Fibroblast of skin of abdomen (primary cell): ENCODE results near the gene NCKAP5.
"Not testable (repeated sequence)": the region's sequence is repeated elsewhere in the genome, so short reads cannot be mapped to it uniquely, and the experiment has no call there.

Experiments used
- DNase-seq: peaks from one replicate; pipeline ENCODE4 v3.0.0-alpha.2; 2013

NCKAP5 gene

DNA sequence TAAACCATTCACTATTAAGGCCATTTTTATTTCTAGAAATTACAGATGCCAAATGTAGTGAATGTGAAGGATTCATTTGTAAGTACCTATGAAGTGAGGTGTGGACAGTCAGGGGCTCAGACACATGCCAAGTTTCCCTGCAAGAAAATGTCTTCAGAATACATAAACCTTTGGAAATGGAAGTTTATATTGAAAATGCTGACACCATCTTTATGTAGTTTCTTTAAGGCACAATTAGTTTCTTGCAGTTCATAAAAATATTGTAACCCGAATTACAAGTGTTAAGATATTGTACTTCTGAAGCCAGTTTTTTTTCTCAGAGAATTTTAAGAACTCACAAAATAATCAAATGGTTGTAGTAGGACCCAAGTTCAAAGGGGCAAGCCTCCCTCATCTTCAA is 832.2 kb downstream of the NCKAP5 start:
- DNase-seq = no peak

DNA sequence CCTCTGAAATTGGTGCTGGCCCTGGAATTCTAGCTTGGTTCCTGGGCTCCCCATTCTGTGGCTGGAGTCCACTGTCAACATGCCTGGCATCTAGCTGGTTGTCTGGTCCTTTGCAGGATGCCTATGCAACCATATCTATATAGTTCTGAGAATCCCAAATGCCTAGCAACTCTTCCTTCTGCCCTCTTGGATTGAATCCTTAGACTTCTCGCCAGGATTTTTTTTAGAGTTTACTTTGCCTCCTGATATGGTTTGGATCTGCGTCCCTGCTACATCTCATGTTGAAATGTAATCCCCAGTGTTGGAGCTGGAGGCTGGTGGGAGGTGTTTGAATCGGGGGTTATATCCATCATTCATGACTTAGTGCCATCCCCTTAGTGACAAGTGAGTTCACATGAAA is 833.3 kb downstream of the NCKAP5 start:
- DNase-seq = no peak

DNA sequence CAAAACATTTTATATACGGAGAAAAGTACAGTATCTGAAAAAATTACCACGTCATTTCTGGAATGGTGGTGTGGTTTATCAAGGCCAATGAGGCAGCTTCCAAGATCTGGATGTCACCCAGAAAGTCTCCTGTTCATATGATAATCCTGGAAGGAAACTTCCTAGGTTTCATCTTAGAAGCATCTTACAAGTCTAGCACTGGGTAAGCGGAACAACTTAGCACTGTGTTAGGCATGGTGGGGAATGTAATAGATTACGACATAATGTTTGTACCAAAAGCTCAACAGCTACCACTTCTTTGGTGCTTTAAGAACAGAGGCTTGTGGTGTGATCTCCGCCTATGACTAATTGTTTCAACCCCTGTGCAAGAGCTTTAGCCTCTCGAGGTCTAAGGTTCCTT is 835.2 kb downstream of the NCKAP5 start:
- peak; percentile 73 for DNase-seq

DNA sequence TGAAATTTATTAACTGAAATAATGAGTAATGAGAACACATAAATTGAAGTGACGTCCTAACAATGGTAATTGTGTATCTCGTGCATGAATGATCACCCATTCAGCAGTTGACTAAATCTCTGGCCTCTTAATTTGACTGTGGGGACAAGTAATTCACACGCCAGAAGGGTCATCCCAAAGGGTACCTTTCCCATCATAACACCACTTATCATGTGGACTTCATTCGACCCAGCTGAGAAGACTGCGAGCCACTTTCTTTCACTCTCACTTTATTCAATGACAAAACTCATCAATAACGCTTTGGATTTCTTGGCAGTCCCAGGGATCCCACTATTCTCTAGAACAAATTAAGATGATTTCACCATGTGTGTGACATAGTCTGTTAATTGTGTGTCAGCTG is 835.6 kb downstream of the NCKAP5 start:
- no peak for DNase-seq

DNA sequence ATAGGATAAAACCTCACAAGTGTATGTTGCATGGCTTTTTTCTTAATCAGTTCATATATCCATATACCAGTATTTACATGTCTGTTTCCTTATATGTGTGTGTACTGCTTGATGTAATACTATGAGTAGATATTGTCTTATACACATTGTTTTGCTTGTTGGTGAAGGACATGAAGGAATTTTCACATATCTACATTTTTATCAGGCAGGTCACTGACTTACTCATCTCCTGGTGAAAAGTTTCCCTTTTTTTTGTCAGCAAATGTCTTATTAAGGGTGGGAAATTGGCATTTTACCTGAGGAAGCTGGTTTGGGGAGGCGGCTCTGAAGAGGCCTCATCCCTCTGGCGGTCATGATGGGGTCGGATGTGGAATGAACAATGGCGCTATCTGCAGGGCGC is 836.8 kb downstream of the NCKAP5 start:
- DNase-seq = peak; percentile 49

DNA sequence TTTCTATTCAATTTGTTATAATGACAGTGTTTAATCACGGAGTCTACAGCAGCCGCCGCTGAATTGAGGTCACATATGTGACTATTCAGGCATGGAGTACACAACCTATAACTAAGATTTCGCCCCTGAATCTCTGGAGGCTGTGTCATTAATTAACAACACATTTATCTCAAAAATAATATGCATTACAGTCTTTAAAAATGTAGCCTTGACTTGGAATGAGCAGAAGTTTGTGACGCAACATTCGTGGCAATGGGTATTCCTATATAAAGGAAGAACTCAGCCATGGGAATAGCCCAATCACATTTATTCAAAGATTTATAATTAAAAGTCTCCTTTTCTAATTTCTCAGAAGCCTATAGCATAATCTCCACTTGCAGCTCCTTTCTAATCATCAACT is 837.7 kb downstream of the NCKAP5 start:
- peak; percentile 92 for DNase-seq

DNA sequence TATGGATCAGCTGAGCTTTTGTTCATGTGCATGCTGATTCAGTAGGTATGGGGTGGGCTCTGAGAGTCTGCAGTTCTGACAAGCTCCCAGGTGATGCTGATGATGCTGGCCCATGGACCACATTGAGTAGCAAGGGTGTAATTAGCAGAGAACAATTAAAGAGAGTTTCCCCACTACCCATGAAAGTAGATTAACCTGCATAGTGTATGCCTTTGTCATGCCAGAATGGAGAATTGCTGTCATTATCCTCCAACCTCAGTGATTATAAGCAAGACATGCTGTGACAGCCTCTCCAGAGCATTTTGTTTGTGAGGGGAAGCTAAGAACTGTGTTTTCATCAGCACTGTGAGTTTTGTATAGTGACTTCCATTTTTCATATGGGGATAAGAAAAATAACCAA is 838.7 kb downstream of the NCKAP5 start:
- DNase-seq = no peak

DNA sequence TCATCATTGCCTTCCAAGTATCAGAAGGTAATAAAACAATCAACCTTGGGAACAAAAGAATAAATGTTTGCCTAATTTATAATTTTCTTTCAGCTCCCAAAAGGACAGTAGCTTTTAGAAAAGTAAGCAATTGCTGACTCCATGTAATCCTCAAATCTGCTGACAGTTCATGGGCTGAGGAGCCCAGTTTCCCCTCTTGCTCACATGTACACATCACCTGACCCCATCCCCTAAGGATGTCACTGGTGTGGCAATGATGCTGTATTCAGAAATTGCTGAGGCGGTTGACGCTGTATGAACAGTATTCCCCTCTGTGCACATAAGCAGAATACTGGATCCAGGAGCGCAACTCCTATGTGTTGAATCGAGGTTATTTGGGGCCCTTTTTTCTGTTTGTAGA is 842.1 kb downstream of the NCKAP5 start:
- no peak for DNase-seq

DNA sequence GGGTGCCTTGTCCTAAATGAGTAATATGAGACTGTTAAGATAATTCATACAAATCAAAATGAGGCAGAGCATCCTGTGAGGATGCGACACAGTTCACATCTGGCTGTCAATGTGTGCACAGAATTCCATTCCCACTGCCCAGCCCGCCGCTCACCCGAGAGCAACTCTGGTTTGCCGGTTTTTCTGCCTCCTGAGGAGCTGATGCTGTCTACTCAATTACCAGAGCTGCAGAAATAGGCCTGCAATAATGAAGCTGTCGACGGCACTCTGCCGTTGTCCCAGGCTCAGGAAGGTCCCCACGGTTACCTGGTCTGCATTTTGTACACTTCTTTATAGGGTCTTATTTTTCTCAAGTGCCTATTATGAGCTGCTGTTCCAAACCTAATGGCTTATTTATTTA is 842.5 kb downstream of the NCKAP5 start:
- DNase-seq = no peak

DNA sequence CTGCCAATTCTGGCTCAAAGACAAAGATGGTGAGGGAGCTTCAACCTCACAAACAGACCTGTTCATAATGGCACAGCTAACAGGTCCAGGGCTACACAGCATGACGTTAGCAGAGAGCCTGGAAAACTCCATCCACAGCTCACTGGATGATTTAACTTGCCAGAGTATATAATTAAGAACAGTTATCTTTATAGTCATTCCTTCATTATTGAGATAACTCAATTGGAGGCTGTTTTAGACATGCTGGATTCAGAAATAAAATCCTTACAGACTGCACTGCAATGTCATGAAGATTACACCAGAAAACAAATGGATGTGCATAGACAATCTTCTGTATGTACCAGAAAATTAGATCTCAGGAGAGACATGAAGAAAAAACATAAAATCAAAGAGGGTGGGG is 843.1 kb downstream of the NCKAP5 start:
- no peak for DNase-seq

DNA sequence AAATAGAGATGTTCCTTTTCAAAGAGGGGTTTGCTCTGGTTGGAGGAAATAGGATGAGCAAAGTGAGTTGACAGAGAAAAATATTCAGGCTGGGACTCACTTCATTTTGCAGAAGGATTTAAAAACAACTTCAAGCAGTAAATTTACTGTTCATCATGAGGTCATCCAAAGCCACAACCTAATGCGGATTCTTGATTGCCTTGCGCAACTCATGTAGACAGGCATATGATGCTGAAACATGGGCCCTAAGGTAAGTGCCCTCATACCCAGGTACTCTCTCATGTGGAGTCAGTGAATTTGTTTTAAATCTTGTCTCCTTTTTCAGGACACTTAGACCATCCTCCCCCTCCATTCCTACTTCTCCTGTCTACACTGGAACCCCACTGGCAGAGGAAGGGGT is 846.3 kb downstream of the NCKAP5 start:
- peak; percentile 37 for DNase-seq

DNA sequence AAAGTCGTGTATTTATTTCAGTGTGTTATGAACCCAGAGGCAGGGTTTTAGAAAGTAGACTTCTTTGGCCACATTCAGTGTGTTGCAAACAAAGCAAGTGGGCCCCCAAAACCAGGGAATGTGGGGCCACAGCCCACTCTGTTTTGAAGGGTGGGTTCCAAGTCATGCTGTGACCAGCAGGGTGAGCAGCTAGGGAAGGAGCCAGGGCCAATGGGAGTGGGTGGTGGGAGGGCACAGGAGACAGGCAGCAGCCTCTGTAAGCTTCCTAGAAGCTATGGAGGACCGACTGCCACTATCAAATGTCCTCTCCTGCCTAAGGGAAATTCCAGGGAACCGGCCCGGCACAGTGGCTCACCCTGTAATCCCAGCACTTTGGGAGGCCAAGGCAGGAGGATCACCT is 847.9 kb downstream of the NCKAP5 start:
- no peak for DNase-seq

DNA sequence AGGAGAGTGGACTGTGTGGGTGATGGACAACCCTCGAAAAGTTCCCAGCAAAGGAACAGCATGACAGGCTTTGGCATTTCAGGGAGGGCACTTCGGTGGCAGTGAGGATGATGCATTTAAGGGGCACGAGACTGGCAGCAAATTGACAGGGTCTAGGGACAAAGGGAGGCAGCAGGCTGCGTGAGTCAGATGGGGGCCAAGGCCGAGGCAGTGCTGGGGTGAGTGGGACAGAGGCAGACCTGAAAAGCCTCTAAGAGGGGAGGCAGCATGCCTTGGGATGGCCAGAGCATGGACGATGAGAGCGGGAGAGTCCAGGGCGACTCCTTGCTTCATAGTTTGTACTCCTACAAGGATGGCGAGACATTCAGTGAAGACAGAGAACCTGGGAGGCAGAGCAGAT is 848.8 kb downstream of the NCKAP5 start:
- DNase-seq = no peak

DNA sequence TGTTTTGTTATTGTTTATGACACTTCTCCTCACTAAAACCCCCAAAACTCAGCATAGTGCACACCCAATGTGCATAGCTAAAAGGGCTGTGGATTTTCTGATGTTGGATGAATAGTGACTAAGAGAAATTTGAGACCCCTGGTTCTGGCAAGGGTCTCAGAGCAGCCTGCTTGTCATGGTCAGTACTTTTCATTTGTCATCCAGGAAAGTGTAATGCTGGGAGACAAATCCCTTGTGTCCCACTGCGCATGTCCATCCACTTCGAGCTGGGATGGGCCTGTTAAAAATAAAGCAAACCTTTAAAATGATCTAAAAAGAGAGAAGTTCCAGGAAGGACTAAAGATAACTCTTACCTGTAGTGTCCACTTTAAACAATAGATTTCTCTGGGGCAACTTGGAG is 851.3 kb downstream of the NCKAP5 start:
- no peak for DNase-seq

DNA sequence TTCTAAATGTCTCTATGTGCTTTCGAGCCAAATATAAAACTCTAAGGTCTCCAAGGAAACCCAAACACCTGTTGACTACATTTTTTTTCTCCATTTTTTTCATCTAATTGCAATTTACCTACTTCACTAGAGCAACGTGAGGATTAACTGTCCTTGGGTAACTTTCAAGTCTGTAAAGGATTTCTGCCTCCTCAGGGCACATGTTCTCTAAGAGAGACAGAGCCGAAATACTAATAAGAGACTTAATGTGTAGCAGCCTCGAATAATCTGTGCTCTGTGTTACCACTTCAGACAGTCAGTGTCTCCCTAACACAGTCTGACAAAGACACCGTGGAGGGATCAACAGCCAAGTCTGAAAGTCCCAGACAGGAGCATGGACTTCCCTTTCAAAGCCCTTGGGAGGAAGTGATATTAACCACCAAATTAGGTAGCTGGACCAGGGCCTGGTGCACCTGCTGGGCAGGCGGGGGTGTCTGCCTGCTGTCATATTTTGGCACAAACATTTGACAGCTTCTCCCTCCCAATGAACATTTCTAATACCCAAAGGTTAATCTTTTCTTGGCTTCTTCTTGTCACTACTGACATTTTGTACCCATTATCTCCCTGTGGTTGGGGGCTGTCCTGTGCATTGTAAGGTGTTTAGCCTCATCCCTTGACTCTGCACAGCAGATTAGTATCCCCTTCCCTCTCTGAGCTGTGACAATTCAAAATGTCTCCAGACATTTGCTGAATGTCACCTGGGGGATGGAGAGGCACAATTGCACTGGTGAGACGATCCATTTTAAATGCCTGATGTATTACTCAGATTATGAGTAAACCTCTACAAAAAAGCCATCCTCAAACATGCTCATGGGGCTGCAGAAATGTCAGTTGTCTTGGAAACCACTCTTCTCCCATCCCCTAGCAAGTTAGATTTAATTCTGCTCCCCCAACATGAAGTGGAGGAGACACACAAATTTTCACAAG is 852.6 kb downstream of the NCKAP5 start:
- peak; percentile 28 for DNase-seq

DNA sequence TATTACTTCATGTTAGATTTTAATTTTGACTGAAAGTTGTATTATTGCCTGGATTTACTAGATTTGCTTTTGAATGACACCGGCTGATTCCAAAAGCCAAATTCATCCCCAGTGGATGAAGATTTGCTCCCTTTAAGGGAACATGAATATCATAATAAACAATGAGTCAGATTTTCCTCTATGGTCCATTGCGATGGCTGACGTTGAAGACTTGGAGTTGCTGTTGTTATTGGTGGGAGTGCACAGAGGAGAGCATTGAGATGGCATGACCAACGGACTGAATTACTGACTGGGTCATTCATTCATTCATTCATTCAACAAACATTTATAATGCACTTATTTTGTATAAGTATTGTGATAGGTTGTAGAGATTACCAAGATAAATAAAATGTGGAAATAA is 864.9 kb downstream of the NCKAP5 start:
- DNase-seq = no peak

DNA sequence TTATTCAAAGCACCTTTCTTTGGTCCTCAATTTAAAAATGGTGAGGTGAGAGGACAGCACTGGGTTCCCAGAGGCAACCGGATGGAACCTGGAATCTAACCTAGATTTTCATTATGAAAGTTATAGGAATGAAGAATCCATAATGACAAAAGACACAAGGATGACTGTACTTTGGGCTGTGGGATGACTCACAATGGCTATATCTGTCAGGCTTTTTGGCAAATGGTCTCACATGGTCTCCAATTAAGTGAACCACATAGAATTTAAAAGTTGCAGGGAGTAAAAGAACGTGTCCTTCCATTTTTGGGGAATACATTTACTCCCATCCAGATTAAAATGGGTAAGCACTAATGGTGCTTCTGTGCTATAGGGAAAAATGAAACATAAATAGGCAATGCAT is 866.5 kb downstream of the NCKAP5 start:
- peak; percentile 71 for DNase-seq

DNA sequence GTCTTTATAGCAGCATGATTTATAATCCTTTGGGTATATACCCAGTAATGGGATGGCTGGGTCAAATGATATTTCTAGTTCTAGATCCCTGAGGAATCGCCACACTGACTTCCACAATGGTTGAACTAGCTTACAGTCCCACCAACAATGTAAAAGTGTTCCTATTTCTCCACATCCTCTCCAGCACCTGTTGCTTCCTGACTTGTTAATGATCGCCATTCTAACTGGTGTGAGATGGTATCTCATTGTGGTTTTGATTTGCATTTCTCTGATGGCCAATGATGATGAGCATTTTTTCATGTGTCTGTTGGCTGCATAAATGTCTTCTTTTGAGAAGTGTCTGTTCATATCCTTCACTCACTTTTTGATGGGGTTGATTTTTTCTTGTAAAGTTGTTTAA is 868.5 kb downstream of the NCKAP5 start:
- DNase-seq = not testable (repeated sequence)

DNA sequence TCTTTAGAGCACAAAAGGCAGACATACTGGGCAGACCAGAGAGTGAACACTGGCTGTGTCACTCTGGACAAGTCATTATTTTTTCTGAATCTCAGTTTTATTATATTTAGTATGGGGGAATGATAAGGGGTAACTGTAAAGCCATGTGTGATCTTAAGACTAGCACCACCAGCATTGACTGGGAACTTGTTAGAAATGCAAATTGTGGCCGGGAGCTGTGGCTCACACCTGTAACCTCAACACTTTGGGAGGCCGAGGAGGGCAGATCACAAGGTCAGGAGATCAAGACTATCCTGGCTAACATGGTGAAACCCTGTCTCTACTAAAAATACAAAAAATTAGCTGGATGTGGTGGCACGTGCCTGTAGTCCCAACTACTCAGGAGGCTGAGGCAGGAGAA is 869.9 kb downstream of the NCKAP5 start:
- DNase-seq = not testable (repeated sequence)

DNA sequence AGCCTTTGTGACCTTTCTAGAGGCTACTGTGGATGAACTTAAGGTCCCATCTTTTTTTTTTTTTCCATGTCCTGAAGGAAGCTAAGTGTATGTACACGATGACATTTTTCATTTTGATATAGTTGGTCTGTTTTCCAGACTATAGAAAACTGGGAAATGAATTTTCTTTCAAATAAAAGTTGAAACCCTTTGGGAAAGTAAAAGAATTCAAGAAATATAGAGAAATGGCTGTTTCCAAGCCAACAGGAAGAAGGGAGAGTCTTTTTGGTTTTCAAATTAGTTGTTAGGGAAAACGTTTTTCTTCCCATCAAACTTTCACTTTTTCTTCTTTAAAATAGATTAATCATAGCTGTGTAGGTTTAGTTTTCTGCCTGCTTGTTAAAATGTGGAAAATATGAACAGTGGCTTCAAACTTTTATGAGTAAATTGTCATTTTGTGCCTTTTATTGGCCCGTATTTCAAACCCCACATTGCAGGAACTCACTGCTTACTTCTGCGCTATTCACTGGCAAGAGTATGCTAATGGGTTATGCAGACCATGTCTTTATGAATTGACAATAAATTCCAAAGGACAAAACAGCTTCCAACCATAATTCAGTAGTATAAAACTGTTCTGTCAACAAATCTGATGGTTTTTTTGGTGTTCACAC is 870.6 kb downstream of the NCKAP5 start:
- DNase-seq = no peak

DNA sequence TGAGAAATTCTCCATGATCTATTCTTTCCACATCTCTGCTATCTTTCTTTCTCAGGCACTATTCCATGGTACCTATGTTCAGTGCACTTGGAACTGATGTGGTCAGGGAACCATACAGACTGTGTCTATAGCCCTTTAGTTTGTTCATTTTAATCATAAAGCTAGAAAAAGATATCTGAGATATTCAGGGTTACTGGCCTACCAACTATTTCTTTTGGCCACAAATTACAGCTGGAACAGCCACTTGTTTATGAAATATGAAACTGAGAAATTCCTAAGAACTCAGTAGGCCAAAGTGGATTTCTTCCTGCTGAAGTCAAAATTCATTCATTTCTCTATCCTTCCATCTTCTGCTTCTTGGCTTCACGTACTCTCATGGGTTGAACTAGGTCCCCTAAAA is 875.4 kb downstream of the NCKAP5 start:
- peak; percentile 35 for DNase-seq

DNA sequence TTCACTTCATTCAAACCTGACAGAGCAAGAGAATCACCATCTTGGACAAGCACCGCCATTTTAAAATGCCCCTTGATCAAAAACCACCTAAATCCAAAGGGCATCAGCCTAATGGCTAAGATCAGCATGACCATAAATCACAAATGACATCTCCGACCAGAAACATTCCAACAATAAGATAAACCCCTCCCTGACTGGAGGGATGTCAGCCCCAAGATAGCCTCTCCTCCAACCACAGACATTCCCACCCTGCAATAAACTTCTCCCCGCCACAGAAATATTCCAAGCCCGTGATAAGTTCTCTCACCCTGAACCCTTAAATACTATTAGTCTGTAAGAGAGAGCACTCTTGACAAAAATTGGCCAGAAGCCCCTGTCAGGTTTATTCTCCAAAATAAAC is 876.7 kb downstream of the NCKAP5 start:
- no peak for DNase-seq

DNA sequence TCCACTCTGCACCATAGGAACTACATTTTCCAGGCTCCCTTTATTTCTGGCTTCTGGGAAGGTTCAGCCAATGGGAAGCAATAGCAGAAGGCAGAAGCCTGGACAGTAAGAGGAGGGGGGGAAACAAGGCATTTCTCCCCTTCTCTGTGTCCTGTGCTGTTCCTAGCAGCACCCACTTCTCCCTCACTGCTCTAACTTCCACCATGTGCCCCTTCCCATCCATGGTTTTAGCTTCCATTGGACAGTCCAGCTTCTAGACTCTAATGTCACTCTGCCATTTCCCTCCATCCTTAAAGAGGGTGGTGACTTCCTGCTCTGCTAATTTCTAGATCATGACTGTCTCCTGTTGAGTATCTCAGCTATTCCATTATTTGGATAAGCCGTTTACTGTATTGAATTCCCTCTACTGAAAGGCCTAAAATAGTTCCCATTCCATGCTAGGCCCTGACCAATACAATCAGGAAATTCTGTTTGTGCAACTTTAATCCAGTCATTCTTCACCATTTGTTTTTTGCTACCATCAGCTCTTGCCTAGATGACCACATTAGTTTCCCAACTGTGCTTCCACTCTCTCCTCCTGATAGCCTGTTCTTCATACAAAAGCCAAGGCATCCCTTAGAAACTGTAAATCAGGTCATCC is 877.5 kb downstream of the NCKAP5 start:
- DNase-seq = no peak

DNA sequence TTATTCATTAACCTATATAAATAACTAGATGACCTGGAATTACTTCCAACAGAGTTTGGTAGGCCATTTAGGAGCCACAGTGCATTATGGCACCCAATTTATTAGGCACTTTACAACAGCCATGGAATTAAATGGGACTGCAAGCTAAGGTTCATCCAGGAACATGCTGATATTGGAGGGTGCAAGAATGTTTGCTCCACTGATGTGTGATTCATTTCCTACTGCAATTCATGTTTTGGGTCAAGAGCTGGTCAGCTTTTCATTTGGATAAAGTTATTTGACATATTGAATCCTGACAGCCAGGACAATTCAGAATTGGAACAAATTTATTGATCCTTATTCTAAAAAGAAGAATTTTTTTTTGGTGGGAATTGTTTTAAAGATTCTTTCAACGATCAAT is 886.5 kb downstream of the NCKAP5 start:
- DNase-seq = no peak
